A673 (cell line): ENCODE results near the gene OTULINL.

ENCODE experiments used
- CTCF ChIP-seq: fragments of 300-800, 200-600 bp; sonication (generic); conservative IDR thresholded peaks from 2 replicates; pipeline ENCODE4 v1.5.1; 2017; ENCODE audit warnings: low read depth, mild to moderate bottlenecking, antibody characterized with exemption, low read length, moderate library complexity, mixed read lengths
- EZH2 ChIP-seq: fragments of 200-600 bp; sonication (generic); IDR thresholded peaks from 2 replicates; pipeline ENCODE4 v1.6.1; 2017; ENCODE audit warnings: borderline replicate concordance, low read depth, mild to moderate bottlenecking, mixed read lengths, antibody characterized with exemption, low read length; ENCODE audit not compliant: poor library complexity, severe bottlenecking

DNA sequence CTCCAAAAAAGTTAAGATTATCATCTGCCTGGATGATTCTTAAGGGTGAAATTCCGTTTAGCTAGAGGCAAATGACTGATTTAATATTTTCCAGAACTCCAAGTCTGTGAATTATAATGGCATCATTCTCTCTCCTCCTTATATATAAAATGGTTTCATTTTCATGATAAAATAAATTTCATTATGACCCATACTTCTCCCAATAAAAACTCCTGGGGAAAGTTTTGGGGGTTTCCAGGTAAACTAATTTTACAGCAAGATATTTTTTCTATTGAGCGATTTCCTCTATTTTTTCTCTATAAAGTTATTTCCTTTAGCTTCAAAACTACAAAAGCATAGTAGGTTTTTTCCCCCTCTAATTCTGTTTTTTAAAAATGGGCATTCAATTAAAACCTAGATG, 75.3 kb downstream of the OTULINL start:
- TF ChIP-seq CTCF (no peak), EZH2 (no peak)
